AG10803 (cell line): ENCODE results near the gene SRCIN1.
"Not testable (repeated sequence)": the region's sequence is repeated elsewhere in the genome, so short reads cannot be mapped to it uniquely, and the experiment has no call there.

Source experiments
- DNase-seq: peaks from one replicate; pipeline ENCODE4 v3.0.0; 2010; ENCODE audit warnings: low read depth
- H3K4me3 ChIP-seq: 2 replicates; pipeline ENCODE4 v1.5.1; 2011; ENCODE audit warnings: mild to moderate bottlenecking, low read length, control low read depth
- TF ChIP-seq, protein P1 (sequence below): conservative IDR thresholded peaks from 2 replicates; pipeline ENCODE4 v1.5.1; 2011; ENCODE audit warnings: mild to moderate bottlenecking, low read length, control low read depth, inconsistent platforms

SRCIN1 gene

DNA sequence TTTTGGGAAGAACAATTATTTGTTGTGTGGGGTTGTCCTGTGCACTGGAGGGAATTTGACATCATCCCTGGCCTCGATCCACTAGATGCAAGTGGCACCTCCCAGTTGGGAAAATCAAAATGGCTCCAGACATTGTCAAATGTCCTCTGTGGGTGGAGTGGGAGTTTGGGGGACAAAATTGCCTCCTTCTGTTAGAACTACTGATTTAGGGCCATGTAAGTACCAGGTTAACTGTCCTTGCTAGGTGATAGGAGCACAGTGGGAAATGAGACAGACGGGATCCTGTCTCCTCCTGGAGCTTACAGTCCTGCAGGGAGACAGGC lies 120.6 kb downstream of the SRCIN1 start:
- TF ChIP-seq, protein P1, sequence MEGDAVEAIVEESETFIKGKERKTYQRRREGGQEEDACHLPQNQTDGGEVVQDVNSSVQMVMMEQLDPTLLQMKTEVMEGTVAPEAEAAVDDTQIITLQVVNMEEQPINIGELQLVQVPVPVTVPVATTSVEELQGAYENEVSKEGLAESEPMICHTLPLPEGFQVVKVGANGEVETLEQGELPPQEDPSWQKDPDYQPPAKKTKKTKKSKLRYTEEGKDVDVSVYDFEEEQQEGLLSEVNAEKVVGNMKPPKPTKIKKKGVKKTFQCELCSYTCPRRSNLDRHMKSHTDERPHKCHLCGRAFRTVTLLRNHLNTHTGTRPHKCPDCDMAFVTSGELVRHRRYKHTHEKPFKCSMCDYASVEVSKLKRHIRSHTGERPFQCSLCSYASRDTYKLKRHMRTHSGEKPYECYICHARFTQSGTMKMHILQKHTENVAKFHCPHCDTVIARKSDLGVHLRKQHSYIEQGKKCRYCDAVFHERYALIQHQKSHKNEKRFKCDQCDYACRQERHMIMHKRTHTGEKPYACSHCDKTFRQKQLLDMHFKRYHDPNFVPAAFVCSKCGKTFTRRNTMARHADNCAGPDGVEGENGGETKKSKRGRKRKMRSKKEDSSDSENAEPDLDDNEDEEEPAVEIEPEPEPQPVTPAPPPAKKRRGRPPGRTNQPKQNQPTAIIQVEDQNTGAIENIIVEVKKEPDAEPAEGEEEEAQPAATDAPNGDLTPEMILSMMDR, result no peak
- DNase-seq, result no peak
- H3K4me3 ChIP-seq, result no peak overlapping the region

DNA sequence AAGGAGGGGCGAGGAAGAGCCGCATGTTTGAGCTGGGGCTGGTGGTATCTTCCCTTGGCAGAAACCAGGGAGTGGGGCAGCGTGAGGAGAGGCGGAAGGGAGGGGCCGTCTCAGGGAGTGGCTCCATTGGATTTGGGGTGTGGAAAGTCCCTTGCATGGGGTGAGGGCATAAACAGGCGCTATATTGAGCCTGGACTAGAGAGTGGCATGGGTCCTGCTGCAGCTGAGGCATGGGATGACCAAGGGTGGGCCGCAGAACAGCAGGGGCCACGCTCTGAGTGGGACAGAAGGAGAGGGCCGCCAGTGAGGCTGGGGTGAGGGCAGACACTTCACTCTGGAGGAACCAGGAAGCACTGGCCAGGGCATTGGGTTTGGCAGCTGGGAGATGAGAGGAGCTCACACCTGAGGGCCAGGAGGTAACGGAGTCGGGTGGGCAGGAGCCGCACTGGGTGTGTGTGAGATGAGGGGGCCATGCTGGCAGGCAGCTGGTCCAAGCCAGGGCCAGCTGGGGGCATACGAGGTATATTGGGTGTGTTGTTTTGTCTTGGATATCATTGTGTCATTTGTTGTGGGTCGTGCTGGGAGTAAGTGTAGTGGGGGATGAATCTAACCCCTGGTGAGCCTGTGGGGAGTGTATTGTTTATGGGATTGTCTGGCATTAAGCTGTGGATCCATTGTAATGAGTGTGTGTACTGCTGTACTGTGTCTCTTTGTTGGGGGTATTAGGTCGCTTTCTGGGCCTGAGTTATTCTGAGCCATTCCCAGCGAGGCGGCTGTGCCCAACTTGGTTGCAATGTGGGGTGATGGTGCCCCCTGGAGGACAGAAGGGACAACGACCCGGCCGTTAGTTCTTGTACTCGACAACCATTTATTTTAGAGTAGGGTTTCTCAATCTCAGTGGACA lies 121.3 kb downstream of the SRCIN1 start:
- peak; percentile 72 for DNase-seq
- TF ChIP-seq, protein P1, result peak; percentile 76
- H3K4me3 ChIP-seq, result not testable (repeated sequence)

GRCh38 chr17:38482700-38483043 lies 123.1 kb downstream of the SRCIN1 start:
- H3K4me3 ChIP-seq, DNase-seq: not testable (repeated sequence)

DNA sequence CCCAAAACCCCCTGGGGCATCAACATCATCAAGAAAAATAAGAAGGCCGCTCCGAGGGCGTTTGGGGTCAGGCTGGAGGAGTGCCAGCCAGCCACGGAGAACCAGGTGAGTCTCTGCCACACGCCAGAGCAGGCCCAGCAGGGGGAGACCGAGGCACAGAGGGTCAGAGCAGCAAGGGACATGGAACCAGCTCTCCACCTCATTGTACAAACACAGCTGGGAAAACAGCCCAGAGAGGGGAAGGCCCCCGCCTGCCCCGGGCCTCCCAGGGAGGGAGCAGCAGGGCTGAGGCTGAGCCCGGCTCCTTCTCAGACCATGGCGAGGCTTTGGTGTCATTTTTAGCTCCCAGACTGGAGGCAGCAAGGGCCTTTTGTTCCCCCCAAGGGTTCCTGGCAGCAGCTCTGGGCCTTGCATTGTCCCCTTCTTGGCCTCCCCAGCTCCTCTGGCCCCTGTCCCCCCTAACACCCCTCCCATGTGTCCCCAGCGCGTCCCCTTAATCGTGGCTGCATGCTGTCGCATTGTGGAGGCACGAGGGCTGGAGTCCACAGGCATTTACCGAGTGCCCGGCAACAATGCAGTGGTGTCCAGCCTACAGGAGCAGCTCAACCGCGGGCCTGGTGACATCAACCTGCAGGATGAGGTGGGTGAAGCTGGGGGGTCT lies 123.6 kb downstream of the SRCIN1 start:
- not testable (repeated sequence) for DNase-seq, H3K4me3 ChIP-seq
